Ishikawa (cell line): ENCODE data around the gene ABCC1.
A peak's percentile ranks its signal among the peaks of the same experiment; 100 is the strongest.

Experiments used
- CEBPB ChIP-seq: IDR thresholded peaks from 2 replicates; pipeline ENCODE4 v1.6.1; 2012
- CREB1 ChIP-seq: IDR thresholded peaks from 2 replicates; pipeline ENCODE4 v1.6.1; 2012; ENCODE audit warnings: low read depth
- EGR1 ChIP-seq: IDR thresholded peaks from 2 replicates; pipeline ENCODE4 v1.6.1; 2012
- EP300 ChIP-seq: IDR thresholded peaks from 2 replicates; pipeline ENCODE4 v1.6.1; 2012; ENCODE audit warnings: borderline replicate concordance
- FOXM1 ChIP-seq: IDR thresholded peaks from 2 replicates; pipeline ENCODE4 v1.6.1; 2012; ENCODE audit warnings: low read depth, borderline replicate concordance
- NFIC ChIP-seq: IDR thresholded peaks from 2 replicates; pipeline ENCODE4 v1.6.1; 2012
- RAD21 ChIP-seq: IDR thresholded peaks from 2 replicates; pipeline ENCODE4 v1.6.1; 2012; ENCODE audit warnings: low read depth
- TAF1 ChIP-seq: IDR thresholded peaks from 2 replicates; pipeline ENCODE4 v1.6.1; 2012; ENCODE audit warnings: low read depth, mild to moderate bottlenecking
- TCF12 ChIP-seq: IDR thresholded peaks from 2 replicates; pipeline ENCODE4 v1.6.1; 2012; ENCODE audit warnings: low read depth
- TEAD4 ChIP-seq: IDR thresholded peaks from 2 replicates; pipeline ENCODE4 v1.6.1; 2012
- USF1 ChIP-seq: IDR thresholded peaks from 2 replicates; pipeline ENCODE4 v1.6.1; 2012
- YY1 ChIP-seq: IDR thresholded peaks from 2 replicates; pipeline ENCODE4 v1.6.1; 2012; ENCODE audit warnings: low read depth
- ZBTB7A ChIP-seq: IDR thresholded peaks from 2 replicates; pipeline ENCODE4 v1.6.1; 2012; ENCODE audit warnings: low read depth
- TF ChIP-seq, protein P1 (sequence below): IDR thresholded peaks from 2 replicates; pipeline ENCODE4 v1.6.1; 2012
- TF ChIP-seq, protein P2 (sequence below): IDR thresholded peaks from 2 replicates; pipeline ENCODE4 v1.6.1; 2012; ENCODE audit warnings: low read depth, mild to moderate bottlenecking

Gene ABCC1

GRCh38 chr16:16021988-16022682 is 72.7 kb downstream of the ABCC1 start:
- TF ChIP-seq TEAD4 (peak; percentile 28), EP300 (peak; percentile 87), EGR1 (peak; percentile 95), NFIC (peak; percentile 95), TCF12 (peak; percentile 90; the same call in 1 of the 2 replicates), USF1 (no peak), YY1 (no peak), RAD21 (peak; percentile 27; the same call in 1 of the 2 replicates)
- TF ChIP-seq, protein P1, sequence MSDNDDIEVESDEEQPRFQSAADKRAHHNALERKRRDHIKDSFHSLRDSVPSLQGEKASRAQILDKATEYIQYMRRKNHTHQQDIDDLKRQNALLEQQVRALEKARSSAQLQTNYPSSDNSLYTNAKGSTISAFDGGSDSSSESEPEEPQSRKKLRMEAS = 0 out of 2 replicates have a peak, but pooled peaks have one; percentile 4

- TF ChIP-seq CREB1 (no peak), RAD21 (no peak), CEBPB (no peak), TAF1 (no peak), FOXM1 (no peak), TCF12 (no peak), EGR1 (no peak), TEAD4 (no peak), ZBTB7A (no peak), EP300 (no peak), NFIC (no peak), YY1 (no peak), USF1 (no peak)
- TF ChIP-seq, protein P2, sequence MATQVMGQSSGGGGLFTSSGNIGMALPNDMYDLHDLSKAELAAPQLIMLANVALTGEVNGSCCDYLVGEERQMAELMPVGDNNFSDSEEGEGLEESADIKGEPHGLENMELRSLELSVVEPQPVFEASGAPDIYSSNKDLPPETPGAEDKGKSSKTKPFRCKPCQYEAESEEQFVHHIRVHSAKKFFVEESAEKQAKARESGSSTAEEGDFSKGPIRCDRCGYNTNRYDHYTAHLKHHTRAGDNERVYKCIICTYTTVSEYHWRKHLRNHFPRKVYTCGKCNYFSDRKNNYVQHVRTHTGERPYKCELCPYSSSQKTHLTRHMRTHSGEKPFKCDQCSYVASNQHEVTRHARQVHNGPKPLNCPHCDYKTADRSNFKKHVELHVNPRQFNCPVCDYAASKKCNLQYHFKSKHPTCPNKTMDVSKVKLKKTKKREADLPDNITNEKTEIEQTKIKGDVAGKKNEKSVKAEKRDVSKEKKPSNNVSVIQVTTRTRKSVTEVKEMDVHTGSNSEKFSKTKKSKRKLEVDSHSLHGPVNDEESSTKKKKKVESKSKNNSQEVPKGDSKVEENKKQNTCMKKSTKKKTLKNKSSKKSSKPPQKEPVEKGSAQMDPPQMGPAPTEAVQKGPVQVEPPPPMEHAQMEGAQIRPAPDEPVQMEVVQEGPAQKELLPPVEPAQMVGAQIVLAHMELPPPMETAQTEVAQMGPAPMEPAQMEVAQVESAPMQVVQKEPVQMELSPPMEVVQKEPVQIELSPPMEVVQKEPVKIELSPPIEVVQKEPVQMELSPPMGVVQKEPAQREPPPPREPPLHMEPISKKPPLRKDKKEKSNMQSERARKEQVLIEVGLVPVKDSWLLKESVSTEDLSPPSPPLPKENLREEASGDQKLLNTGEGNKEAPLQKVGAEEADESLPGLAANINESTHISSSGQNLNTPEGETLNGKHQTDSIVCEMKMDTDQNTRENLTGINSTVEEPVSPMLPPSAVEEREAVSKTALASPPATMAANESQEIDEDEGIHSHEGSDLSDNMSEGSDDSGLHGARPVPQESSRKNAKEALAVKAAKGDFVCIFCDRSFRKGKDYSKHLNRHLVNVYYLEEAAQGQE = no peak
- TF ChIP-seq, protein P1 = no peak
These were observed 73.3 kb downstream of the ABCC1 start for GRCh38 chr16:16022683-16023064.

DNA sequence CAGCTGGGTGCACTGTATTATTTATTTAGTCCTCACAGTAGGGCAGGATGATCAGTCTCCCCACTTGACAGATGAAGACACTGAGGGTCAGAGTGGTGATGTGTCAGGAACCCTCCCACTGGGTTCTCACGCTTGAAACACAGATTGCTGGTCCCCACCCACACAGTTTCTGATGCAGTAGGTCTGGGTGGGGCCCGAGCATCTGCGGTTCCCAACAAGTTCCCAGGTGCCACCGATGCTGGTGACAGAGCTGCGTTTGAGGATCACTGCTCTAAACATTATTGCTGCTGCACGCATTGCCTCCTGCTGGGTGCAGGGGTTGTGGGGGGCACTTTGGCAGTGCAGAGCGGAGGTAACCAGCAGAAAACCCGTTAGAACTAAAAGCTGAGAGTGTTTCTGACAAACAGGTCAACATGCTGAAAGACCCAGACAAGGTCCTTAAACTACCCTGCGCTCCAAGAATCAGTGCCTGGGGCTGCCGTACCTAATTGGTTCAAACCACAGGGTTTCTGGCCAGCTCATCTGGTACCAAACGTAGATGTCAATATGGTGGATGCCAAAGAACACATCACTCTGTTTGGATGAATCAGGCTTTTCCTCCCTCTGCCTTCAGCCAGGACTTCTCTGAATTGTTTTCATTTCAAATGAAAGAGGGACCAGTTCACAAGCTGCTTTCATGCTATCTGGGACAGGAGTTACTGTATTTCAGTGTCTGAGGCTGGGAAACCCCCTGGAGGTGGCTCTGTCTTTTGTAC is 76.0 kb downstream of the ABCC1 start:
- TF ChIP-seq, protein P1 = no peak
- TF ChIP-seq EGR1 (no peak), NFIC (no peak), TCF12 (no peak), FOXM1 (no peak), CREB1 (no peak), CEBPB (no peak), RAD21 (no peak), EP300 (no peak), TEAD4 (no peak), USF1 (no peak), YY1 (no peak), ZBTB7A (no peak), TAF1 (no peak)
- TF ChIP-seq, protein P2 = no peak

- TF ChIP-seq NFIC = peak; percentile 60
- no peak for TF ChIP-seq CREB1
- peak; percentile 82 for TF ChIP-seq TCF12
- TF ChIP-seq EP300 = peak; percentile 76; the same call in 1 of the 2 replicates
- 0 out of 2 replicates have a peak, but pooled peaks have one; percentile 16 for TF ChIP-seq RAD21
- no peak for TF ChIP-seq CEBPB
- TF ChIP-seq FOXM1 = no peak
- peak; percentile 42; the same call in 1 of the 2 replicates for TF ChIP-seq TEAD4
These were observed 78.4 kb downstream of the ABCC1 start for GRCh38 chr16:16027728-16028310.
